Sigmoid colon (tissue), 7 donors: ENCODE data around the gene GAPVD1. TPM values are rescaled to one million over a fixed set of nuclear protein-coding genes. Genes with fewer than 3 reads are reported as not detected.

Source experiments
- DNase-seq: peaks from one replicate; pipeline ENCODE4 v3.0.0-alpha.2; 2019
- H3K27ac ChIP-seq, 4 donors: fragments of 200-600 bp; sonication (generic); one replicate each; pipeline ENCODE4 v1.5.1; 2016 to 2019; ENCODE audit warnings: mild to moderate bottlenecking in 1 of 4
- H3K27me3 ChIP-seq, 3 donors: fragments of 200-600 bp; sonication (generic); one replicate each; pipeline ENCODE4 v1.5.1; 2019; ENCODE audit warnings: mild to moderate bottlenecking in 1 of 3
- H3K36me3 ChIP-seq, 4 donors: fragments of 200-600 bp; sonication (generic); one replicate each; pipeline ENCODE4 v1.5.1; 2016 to 2019
- H3K4me1 ChIP-seq, 4 donors: fragments of 200-600 bp; sonication (generic); one replicate each; pipeline ENCODE4 v1.5.1; 2017 to 2019
- H3K4me3 ChIP-seq, 4 donors: fragments of 200-600 bp; sonication (generic); one replicate each; pipeline ENCODE4 v1.5.1; 2017 to 2019; ENCODE audit warnings: mild to moderate bottlenecking in 2 of 4, moderate library complexity in 1 of 4
- H3K9me3 ChIP-seq, 4 donors: fragments of 200-600 bp in 3 of 4; sonication (generic) in 3 of 4; one replicate each; pipeline versions ENCODE4 v1.5.1 to v1.6.1; 2013 to 2019
- EP300 ChIP-seq, 4 donors: sonication (generic); formaldehyde crosslinking; IDR thresholded peaks; one replicate each; pipeline ENCODE4 v1.6.1; 2017; ENCODE audit warnings: antibody characterized with exemption in 4 of 4
- POLR2A ChIP-seq, 2 donors: fragments of 450-650 bp; IDR thresholded peaks; one replicate each; pipeline ENCODE4 v1.6.1; 2016; ENCODE audit warnings: antibody characterized with exemption in 2 of 2, mild to moderate bottlenecking in 2 of 2, moderate library complexity in 2 of 2
- POLR2AphosphoS5 ChIP-seq, 4 donors: sonication (generic); formaldehyde crosslinking; IDR thresholded peaks; one replicate each; pipeline ENCODE4 v1.6.1; 2017; ENCODE audit warnings: antibody characterized with exemption in 4 of 4
- WGBS, 2 donors: extraction: QIAGEN DNeasy Blood & Tissue Kit; methylation state at CpG; one replicate each; pipeline ENCODE4 v1.1.7; 2013; 5-methylcytosine and 5-hydroxymethylcytosine counted together
- intact Hi-C: fragments of 100-400 bp; cut with DNase I; formaldehyde crosslinking; loops from one replicate; pipeline ENCODE4 v1.15.1; 2023
- polyA plus RNA-seq, 3 donors: library from polyadenylated mRNA; stranded (reverse); fragments of 200-250 nt; gene quantifications; one replicate each; pipeline ENCODE4 v1.2.3, GENCODE V29; 2013
- total RNA-seq, 4 donors: library from RNA; depleted of rRNA; stranded (reverse); fragments of >200 nt; gene quantifications; one replicate each; pipeline ENCODE4 v1.1.0, GENCODE V29; 2016
- TF ChIP-seq, protein P1 (sequence below), 4 experiments: fragments of 450-650 bp in 3 of 4; fragments of 200-600 bp in 1 of 4; IDR thresholded peaks; one replicate each; pipeline ENCODE4 v1.5.1; 2016 to 2019; ENCODE audit warnings: antibody characterized with exemption in 4 of 4, mild to moderate bottlenecking in 3 of 4, moderate library complexity in 2 of 4
- donor health status: healthy with polysubstance abuse.
- donor health status: Bipolar disorder and iron deficiency.
- donor health status: healthy.

GAPVD1 gene
- total and polyA plus RNA-seq, 7 donors, result 3.0 to 182 (median 44.9) TPM

- peak; percentile 74 for DNase-seq
- Histone ChIP-seq H3K9me3 (no peaks in the 10 kb centered on the region), H3K27ac (peak overlapping the region; percentile 94 to 100 (median 98)), H3K4me1 (peaks cover 0 to 40% (median 37%) of the 10 kb centered on the region in 4 donors), H3K27me3 (no peaks in the 10 kb centered on the region), H3K4me3 (peak overlapping the region; percentile 77 to 97 (median 94)), H3K36me3 (peaks cover 19 to 26% (median 23%) of the 10 kb centered on the region in 4 donors)
- intact Hi-C loops, result loop anchor here (1.0 to 5.0 kb wide), 3 partner anchors 19 to 300 kb away; partner anchors contain the start of genes GAPVD1, GOLGA1 and RABEPK
- no peak for TF ChIP-seq POLR2AphosphoS5 (IDR thresholded peaks at IDR 0.05)
- TF ChIP-seq, protein P1, sequence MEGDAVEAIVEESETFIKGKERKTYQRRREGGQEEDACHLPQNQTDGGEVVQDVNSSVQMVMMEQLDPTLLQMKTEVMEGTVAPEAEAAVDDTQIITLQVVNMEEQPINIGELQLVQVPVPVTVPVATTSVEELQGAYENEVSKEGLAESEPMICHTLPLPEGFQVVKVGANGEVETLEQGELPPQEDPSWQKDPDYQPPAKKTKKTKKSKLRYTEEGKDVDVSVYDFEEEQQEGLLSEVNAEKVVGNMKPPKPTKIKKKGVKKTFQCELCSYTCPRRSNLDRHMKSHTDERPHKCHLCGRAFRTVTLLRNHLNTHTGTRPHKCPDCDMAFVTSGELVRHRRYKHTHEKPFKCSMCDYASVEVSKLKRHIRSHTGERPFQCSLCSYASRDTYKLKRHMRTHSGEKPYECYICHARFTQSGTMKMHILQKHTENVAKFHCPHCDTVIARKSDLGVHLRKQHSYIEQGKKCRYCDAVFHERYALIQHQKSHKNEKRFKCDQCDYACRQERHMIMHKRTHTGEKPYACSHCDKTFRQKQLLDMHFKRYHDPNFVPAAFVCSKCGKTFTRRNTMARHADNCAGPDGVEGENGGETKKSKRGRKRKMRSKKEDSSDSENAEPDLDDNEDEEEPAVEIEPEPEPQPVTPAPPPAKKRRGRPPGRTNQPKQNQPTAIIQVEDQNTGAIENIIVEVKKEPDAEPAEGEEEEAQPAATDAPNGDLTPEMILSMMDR (IDR thresholded peaks at IDR 0.05), result no peak
- no peak for TF ChIP-seq POLR2A (IDR thresholded peaks at IDR 0.05)
- no peak for TF ChIP-seq EP300 (IDR thresholded peaks at IDR 0.05)
- 15 to 25% methylated on average over 27 of the region's 27 CpGs for WGBS, 2 donors
Observed at GRCh38 chr9:125241863-125242739, 19.5 kb upstream of the GAPVD1 start.

GRCh38 chr9:125243792-125244260, 17.8 kb upstream of the GAPVD1 start:
- no peak overlapping the region for H3K27ac ChIP-seq
- peaks cover 4 to 9% (median 8%) of the 10 kb centered on the region in 4 donors for H3K36me3 ChIP-seq
- no peak overlapping the region for H3K4me3 ChIP-seq
- 95 to 96% methylated on average over 15 of the region's 15 CpGs for WGBS, 2 donors
- H3K27me3 ChIP-seq, result no peaks in the 10 kb centered on the region
- intact Hi-C loops, result loop anchor here (5.0 kb wide), 2 partner anchors 42 to 302 kb away; partner anchors contain the start of genes GOLGA1 and RABEPK
- no peak for DNase-seq
- peaks cover 0 to 23% (median 20%) of the 10 kb centered on the region in 4 donors for H3K4me1 ChIP-seq
- no peaks in the 10 kb centered on the region for H3K9me3 ChIP-seq
- no peak for TF ChIP-seq POLR2A (IDR thresholded peaks at IDR 0.05)
- no peak for TF ChIP-seq POLR2AphosphoS5 (IDR thresholded peaks at IDR 0.05)
- no peak for TF ChIP-seq EP300 (IDR thresholded peaks at IDR 0.05)
- TF ChIP-seq, protein P1 (IDR thresholded peaks at IDR 0.05), result no peak

- 82 to 83% methylated on average over 6 of the region's 6 CpGs for WGBS, 2 donors
- Histone ChIP-seq H3K4me3 (no peak overlapping the region), H3K36me3 (no peaks in the 10 kb centered on the region), H3K27ac (no peak overlapping the region), H3K4me1 (peaks cover 0 to 7% (median 6%) of the 10 kb centered on the region in 4 donors), H3K27me3 (no peaks in the 10 kb centered on the region), H3K9me3 (no peaks in the 10 kb centered on the region)
- intact Hi-C loops, result no loop called here
- DNase-seq, result no peak
- TF ChIP-seq POLR2A (IDR thresholded peaks at IDR 0.05) (no peak), POLR2AphosphoS5 (IDR thresholded peaks at IDR 0.05) (no peak), EP300 (IDR thresholded peaks at IDR 0.05) (no peak)
- TF ChIP-seq, protein P1 (IDR thresholded peaks at IDR 0.05), result no peak
Observed at GRCh38 chr9:125246261-125246667, 15.4 kb upstream of the GAPVD1 start.

- no peak for DNase-seq
- TF ChIP-seq, protein P1 (IDR thresholded peaks at IDR 0.05), result no peak
- TF ChIP-seq POLR2AphosphoS5 (IDR thresholded peaks at IDR 0.05) (no peak), POLR2A (IDR thresholded peaks at IDR 0.05) (no peak), EP300 (IDR thresholded peaks at IDR 0.05) (no peak)
- no peak overlapping the region for H3K27ac ChIP-seq
- H3K27me3 ChIP-seq, result no peaks in the 10 kb centered on the region
- H3K9me3 ChIP-seq, result no peaks in the 10 kb centered on the region
- no peaks in the 10 kb centered on the region for H3K36me3 ChIP-seq
- H3K4me1 ChIP-seq, result no peaks in the 10 kb centered on the region
- no peak overlapping the region for H3K4me3 ChIP-seq
- intact Hi-C loops, result no loop called here
Observed at GRCh38 chr9:125254231-125254630, 7.4 kb upstream of the GAPVD1 start.
